ENCODE results near the gene REV1.
"Not testable (repeated sequence)": the region's sequence is repeated elsewhere in the genome, so short reads cannot be mapped to it uniquely, and the experiment has no call there.

The REV1 gene

GRCh38 chr2:99485411-99485810 lies 4.4 kb downstream of the REV1 start:
- no peak for DNase-seq

GRCh38 chr2:99484205-99484604 lies 5.6 kb downstream of the REV1 start:
- no peak for DNase-seq

- DNase-seq: no peak
Measured at GRCh38 chr2:99481941-99482340, 7.9 kb downstream of the REV1 start.

DNA sequence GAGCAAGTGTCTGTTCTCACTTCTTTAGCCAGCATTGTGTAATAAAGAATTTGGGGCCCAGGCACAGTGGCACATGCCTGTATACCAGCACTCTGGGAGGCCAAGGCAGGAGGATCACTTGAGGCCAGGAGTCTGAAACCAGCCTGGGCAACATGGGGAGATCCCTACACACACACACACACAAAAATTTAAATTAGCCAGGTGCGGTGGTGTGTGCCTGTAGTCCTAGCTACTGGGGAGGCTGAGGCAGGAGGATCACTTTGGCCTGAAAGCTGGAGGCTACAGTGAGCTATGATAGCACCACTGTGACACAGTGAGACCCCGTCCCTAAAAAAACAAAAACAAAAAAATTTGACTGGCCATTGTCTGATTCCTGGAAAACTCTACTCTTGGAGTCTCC lies 8.3 kb downstream of the REV1 start:
- DNase-seq: no peak

- no peak for DNase-seq
Measured at GRCh38 chr2:99480390-99480789, 9.4 kb downstream of the REV1 start.

DNA sequence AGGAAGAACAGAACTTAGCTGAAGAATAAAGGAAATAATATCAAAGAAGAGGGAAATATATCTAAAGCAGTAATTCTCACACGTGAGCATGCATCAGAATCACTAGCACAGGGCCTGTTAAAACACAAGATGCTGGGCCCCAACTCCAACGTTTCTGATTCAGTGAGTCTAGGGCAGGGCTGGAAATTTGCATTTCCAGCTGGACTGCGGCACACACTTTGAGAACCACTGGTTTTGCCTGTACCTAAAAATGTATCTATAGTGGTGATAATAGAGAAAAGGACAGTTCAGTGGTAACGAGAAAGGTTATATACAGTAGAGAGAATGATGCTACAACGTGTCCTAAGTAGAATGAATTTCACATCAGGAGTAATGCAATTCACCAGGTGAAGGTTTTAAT lies 11.2 kb downstream of the REV1 start:
- DNase-seq: no peak

DNA sequence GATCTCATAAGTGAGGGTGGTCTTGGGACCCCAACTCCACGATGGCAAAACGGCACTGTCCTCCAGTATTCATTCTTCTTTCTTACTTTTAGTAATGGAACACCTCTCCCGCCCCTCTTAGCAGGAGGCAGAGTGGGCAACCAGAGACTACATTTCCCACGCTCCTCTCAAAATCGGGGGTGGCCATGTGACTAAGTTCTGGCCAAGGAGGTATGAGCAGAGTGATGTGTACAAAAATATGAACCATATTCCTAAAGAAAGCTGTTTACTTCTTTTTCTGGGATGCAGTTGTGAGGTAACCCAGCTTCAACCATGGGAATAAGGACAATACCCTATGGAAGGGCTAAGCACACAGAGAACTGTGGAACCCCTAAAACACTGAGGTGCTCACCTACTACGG lies 12.8 kb downstream of the REV1 start:
- no peak for DNase-seq

DNA sequence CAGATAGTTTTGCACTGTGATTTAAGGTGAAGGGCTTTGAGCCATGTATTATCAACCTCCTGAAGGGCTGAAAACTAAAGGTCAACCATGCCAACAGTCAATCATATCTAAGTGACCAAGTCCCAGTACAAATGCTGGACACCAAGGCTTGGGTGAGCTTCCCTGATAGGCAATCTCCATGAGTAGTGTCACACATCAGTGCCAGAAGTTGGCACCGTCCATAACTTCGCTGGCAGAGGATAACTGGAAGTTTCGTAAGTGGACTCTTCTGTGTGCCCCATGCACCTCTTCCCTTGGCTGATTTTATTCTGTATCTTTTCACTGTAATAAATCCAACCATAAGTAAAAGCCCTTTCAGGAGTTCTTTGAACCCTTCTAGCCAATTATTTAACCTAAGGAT lies 13.2 kb downstream of the REV1 start:
- DNase-seq: no peak

- DNase-seq: not testable (repeated sequence)
Measured at GRCh38 chr2:99475095-99475494, 14.7 kb downstream of the REV1 start.

- no peak for DNase-seq
Measured at GRCh38 chr2:99473518-99474083, 16.2 kb downstream of the REV1 start.

- no peak for DNase-seq
Measured at GRCh38 chr2:99472600-99472960, 17.2 kb downstream of the REV1 start.

GRCh38 chr2:99471654-99472599 lies 17.9 kb downstream of the REV1 start:
- no peak for DNase-seq

GRCh38 chr2:99470957-99471356 lies 18.9 kb downstream of the REV1 start:
- DNase-seq: no peak

- DNase-seq: not testable (repeated sequence)
Measured at GRCh38 chr2:99470459-99470858, 19.4 kb downstream of the REV1 start.

DNA sequence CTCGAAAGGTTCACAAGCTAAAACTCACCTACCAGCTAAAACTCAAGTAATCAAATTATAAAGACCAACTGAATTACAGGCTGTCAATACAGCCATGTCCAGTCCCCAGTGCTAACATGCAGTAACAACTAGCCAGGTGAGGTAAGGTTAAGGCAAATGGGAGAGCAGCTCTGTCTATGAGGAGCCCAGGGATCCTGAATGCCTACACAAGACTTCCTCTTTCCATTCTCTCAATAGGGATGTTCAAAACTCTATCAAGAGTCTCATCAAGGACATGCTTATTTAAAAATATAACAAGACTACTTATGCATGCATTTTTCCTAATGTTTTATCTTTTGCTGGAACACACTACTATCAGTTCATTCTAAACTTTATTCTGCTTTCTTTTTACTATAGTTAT lies 20.4 kb downstream of the REV1 start:
- DNase-seq: no peak

DNA sequence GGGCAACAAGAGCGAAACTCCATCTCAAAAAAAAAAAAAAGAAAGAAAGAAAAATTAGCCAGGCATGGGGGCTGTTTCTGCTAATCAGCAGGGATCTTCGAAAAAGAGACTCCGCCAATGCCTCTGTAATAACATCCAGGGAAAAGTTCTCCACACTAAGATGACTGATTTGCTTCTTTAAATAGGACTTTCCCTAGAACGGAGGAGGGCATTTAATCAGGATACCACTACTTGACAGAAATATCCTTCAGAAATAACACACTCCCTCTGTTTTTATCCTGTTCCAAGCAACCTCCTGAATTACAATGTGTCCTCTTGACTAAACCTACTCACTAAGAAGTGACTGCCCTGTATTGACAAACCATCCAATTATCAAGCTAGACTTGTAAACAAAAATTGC lies 21.7 kb downstream of the REV1 start:
- DNase-seq: no peak

DNA sequence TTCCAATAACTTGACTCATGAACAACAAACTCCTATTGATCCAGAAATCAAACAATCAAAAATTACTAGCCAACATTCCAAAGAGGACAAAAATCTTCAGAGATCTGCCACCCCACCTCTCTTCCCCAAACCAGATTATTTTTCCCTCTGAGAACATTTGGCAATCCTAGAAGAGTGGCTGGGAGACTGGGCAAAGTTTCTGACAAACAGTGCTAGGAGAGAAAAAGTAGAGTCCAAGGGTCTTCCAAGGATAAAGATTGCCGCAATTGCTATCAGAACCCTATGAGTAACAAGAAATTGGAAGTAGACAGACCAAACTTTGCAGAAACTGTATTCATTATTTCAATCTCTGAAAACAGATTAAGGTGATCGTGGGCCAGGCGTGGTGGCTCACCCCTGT lies 22.4 kb downstream of the REV1 start:
- no peak for DNase-seq

- DNase-seq: no peak
Measured at GRCh38 chr2:99461828-99462483, 27.9 kb downstream of the REV1 start.

DNA sequence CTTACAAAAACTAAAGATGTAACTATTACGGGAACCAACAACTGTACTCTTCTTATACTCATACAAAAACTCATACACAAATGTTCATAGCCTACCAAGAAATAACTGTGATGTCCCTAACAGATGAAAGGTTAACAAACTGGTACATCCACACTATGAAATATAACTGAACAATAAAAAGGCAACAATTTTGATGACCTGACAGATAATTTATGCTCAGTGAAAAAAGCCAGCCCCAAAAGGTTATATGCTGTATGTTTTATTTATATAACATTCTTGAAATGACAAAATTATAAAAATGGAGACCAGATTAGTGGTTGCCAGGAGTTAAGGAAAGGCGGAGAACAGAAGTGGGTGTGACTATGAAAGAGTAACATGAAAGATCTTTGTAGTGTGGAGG lies 31.3 kb downstream of the REV1 start:
- DNase-seq: no peak

DNA sequence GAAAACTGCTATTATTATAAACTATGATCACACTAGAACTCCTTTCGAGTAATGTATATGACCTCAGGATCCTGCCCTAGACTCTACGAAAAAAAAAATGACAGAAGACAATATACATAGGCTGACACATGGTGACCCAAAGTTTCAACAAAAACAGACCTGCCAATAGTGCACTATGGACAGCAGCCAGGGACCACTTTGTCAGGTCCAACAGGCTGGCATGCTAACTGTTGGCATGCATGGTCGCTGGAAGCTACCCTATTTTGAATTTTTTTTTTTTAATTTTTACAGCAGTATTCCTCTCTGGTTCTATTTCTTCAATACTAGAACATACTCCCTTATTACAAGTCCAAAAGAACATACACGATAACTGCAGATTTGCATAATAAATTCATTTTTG lies 38.1 kb downstream of the REV1 start:
- no peak for DNase-seq

DNA sequence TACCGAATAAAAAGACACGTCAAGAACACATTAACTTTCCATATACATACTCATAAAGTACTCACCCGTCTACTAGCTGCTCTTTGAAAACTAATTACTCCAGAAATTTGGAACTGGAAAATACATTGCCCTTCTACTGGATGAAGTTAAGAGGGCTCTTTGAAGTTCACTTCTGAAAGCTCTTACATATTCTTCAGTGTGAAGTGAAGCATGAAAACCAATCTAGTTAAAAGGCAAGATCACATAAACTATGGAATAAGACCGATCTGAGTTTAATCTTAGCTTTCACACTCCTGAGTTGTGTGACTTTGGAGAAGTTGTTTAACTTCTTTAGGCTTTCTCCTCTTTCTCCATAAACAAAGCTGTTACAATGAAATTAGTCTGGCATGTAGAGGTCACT lies 38.5 kb downstream of the REV1 start:
- DNase-seq: no peak

GRCh38 chr2:99450199-99450598 lies 39.6 kb downstream of the REV1 start:
- no peak for DNase-seq

GRCh38 chr2:99448556-99448955 lies 41.3 kb downstream of the REV1 start:
- no peak for DNase-seq

DNA sequence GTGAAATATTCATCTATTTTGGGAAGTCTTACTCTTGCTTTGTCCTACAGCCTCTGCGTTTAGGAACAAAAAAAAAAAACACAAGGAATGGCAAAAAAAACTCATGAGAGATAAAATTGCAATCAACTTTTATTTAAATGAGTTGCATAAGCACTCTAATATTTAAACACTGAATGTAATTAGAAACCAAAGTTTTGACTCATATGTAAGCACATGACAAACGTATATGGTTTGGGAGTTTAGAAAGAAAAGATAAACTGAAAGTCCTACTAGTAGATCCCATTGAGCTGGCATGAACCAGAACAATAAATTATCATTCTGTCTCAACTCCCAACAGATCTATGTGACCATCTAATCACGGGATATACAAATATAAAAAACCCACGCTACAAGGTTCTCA lies 44.8 kb downstream of the REV1 start:
- no peak for DNase-seq
